CD1c-positive myeloid dendritic cell (primary cell): ENCODE measurements around the gene ZBED4.
"Not testable (repeated sequence)": the region's sequence is repeated elsewhere in the genome, so short reads cannot be mapped to it uniquely, and the experiment has no call there.

Experiments used
- DNase-seq: peaks from one replicate; pipeline ENCODE4 v3.0.0-alpha.2; 2016; ENCODE audit errors: extremely low spot score

Gene ZBED4

GRCh38 chr22:49852568-49852897, 1.1 kb upstream of the ZBED4 start:
- not testable (repeated sequence) for DNase-seq

GRCh38 chr22:49853981-49854831, 562 bp downstream of the ZBED4 start:
- peak; percentile 34 for DNase-seq

- no peak for DNase-seq
Observed at GRCh38 chr22:49855251-49855911, 1.7 kb downstream of the ZBED4 start.

GRCh38 chr22:49856343-49856742, 2.7 kb downstream of the ZBED4 start:
- DNase-seq: no peak

GRCh38 chr22:49856766-49857618, 3.3 kb downstream of the ZBED4 start:
- no peak for DNase-seq

GRCh38 chr22:49858827-49859226, 5.2 kb downstream of the ZBED4 start:
- DNase-seq: no peak

GRCh38 chr22:49861642-49862495, 8.2 kb downstream of the ZBED4 start:
- peak; percentile 28 for DNase-seq

GRCh38 chr22:49862496-49862776, 8.8 kb downstream of the ZBED4 start:
- DNase-seq: peak; percentile 47

- DNase-seq: no peak
Observed at GRCh38 chr22:49863931-49864330, 10.3 kb downstream of the ZBED4 start.

GRCh38 chr22:49865156-49865555, 11.5 kb downstream of the ZBED4 start:
- DNase-seq: no peak

- no peak for DNase-seq
Observed at GRCh38 chr22:49866134-49866533, 12.5 kb downstream of the ZBED4 start.

- no peak for DNase-seq
Observed at GRCh38 chr22:49866646-49867045, 13.0 kb downstream of the ZBED4 start.

- DNase-seq: no peak
Observed at GRCh38 chr22:49867303-49868265, 13.9 kb downstream of the ZBED4 start.

GRCh38 chr22:49869086-49869830, 15.6 kb downstream of the ZBED4 start:
- no peak for DNase-seq

GRCh38 chr22:49869845-49870712, 16.4 kb downstream of the ZBED4 start:
- DNase-seq: peak; percentile 3

- DNase-seq: no peak
Observed at GRCh38 chr22:49871482-49871881, 17.8 kb downstream of the ZBED4 start.

- DNase-seq: no peak
Observed at GRCh38 chr22:49872347-49872746, 18.7 kb downstream of the ZBED4 start.

- DNase-seq: no peak
Observed at GRCh38 chr22:49873228-49873940, 19.7 kb downstream of the ZBED4 start.
